Measurements from ENCODE around the gene TUBAL3.

DNA sequence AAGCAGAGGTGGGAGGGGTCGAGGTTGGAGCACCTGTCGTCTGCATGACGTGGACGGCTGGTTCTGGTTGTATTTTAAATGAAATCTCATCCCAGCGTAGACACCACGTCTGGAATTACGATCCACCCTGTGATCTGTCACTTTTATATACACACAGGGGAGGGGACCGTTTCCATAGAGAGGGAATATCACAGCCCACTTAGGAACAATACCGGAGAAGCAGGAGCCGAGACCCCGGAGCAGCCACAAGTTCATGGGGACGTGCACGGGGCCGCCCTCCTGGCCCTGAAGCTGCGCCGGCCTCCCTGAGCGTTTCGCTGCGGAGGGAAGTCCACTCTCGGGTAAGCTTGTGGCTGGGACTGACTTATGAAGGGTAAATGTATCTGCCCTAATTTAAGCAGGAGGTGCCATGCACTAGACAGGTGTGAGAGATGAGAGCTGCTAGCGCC is 39.7 kb downstream of the TUBAL3 start, which contains the start of gene UCN3:
- no peak for TF ChIP-seq YY1 (IDR thresholded peaks at IDR 0.05; ENCODE audit: insufficient read depth, insufficient read length)
- TF ChIP-seq ZNF274 (IDR thresholded peaks at IDR 0.05; ENCODE audit: low read depth, low read length): no peak
- TF ChIP-seq SUZ12 (IDR thresholded peaks at IDR 0.05; ENCODE audit: extremely low read depth, insufficient read depth, insufficient read length): no peak
